Measurements from ENCODE around the gene MTARC1. TPM values are rescaled to one million over a fixed set of nuclear protein-coding genes. Genes with fewer than 3 reads are reported as not detected.

MTARC1 gene
- total RNA-seq, 4 donors from 2014 or later, result 32.2 to 81.8 (median 36.5) TPM

DNA sequence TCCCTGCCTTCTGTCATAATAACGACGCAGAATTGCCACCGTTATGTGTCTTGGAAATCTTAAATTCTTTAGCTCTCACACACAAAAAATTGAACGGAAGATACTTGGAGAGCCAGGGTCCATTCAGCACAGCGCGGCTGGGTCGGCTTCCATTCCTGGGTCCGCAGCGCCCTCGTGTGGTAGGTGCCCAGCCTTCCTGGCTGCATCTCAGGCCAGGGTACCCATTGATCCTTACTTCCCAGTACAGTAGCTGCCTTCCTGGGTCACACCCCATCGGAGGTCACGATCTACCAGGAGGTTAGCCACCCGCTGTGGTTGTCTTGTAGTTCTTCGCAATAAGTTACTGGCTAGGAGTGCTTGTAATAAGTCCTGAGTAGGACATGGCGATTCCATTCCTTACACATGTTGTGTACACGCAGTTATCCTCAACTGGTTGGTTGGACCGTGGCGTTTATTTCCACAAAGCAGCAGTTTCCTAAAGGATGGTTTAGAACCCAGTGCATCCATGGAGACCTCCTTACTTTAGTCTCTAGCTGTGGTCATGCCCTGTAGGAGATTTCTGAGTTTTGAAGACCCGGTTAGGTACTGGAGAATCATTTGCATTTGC lies 9.9 kb upstream of the MTARC1 start:
- TF ChIP-seq POLR2A (IDR thresholded peaks at IDR 0.05) (no peak), CTCF (IDR thresholded peaks at IDR 0.05) (peak; percentile 80 to 90 (median 84))
- Histone ChIP-seq H3K27ac (no peak overlapping the region), H3K4me1 (peaks cover 0 to 7% (median 0%) of the 10 kb centered on the region in 4 donors), H3K4me3 (no peak overlapping the region), H3K9me3 (no peaks in the 10 kb centered on the region), H3K36me3 (peaks cover 0 to 22% (median 0%) of the 10 kb centered on the region in 3 donors), H3K27me3 (no peaks in the 10 kb centered on the region)
- 28 to 30% methylated on average over 19 of the region's 19 CpGs for WGBS, 2 donors
- peak; percentile 68 to 86 for DNase-seq (ENCODE audit: low spot score in 2 of 2)

DNA sequence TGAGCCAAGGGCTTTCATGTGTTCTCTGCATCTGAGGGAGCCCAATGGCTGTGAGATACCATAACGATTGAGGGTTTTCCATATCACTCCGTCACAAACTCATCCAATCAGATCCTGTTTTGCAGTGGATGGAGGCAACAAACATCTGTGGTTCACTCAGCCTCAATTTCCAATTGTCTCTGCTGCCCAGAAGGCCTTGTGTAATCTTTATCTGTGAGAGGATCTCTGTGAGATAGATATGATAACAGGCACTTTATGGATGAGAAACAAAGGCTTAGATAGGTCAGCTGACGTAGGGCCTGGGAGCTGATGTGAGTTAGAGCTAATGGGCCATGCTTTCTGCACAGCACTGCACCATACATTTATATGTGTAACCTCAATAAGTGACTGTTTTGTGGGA lies 3.3 kb upstream of the MTARC1 start:
- no peak for DNase-seq (ENCODE audit: low spot score in 2 of 2)
- H3K27me3 ChIP-seq, result no peaks in the 10 kb centered on the region
- H3K27ac ChIP-seq, result no peak overlapping the region
- H3K9me3 ChIP-seq, result no peaks in the 10 kb centered on the region
- H3K36me3 ChIP-seq, result peaks cover 0 to 34% (median 0%) of the 10 kb centered on the region in 3 donors
- WGBS, 2 donors, result 85 to 93% methylated on average over 3 of the region's 3 CpGs
- H3K4me1 ChIP-seq, result peaks cover 0 to 30% (median 5%) of the 10 kb centered on the region in 4 donors
- H3K4me3 ChIP-seq, result no peak overlapping the region
- no peak for TF ChIP-seq EP300 (IDR thresholded peaks at IDR 0.05)
- TF ChIP-seq CTCF (IDR thresholded peaks at IDR 0.05), result no peak
- TF ChIP-seq POLR2A (IDR thresholded peaks at IDR 0.05), result no peak

DNA sequence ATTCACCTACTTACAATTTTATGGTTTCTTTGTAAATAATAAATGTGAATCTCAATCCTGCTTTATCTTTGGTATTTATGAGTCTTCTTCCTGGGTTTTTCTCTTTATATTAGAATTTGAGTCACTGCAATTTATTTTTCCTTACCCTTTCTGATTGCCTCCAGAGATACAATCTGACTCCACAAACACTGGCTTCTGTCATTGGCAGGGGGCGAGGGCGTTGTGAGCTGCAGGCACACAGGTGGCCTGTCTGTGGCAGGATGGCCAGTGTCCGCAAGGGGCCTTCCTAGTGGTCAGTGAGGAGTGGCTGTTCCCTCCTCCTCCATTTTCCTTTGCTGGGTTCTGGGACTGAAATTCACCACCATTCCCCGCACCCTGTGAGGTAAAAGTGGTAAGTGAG lies 2.0 kb upstream of the MTARC1 start:
- no peaks in the 10 kb centered on the region for H3K9me3 ChIP-seq
- DNase-seq (ENCODE audit: low spot score in 2 of 2), result no peak
- H3K36me3 ChIP-seq, result peaks cover 0 to 29% (median 0%) of the 10 kb centered on the region in 3 donors
- H3K4me3 ChIP-seq, result no peak overlapping the region
- no peaks in the 10 kb centered on the region for H3K27me3 ChIP-seq
- peak overlapping the region in 1 of 4 donors; percentile 84 for H3K27ac ChIP-seq
- TF ChIP-seq CTCF (IDR thresholded peaks at IDR 0.05), result no peak
- peaks cover 0 to 34% (median 8%) of the 10 kb centered on the region in 4 donors for H3K4me1 ChIP-seq
- WGBS, 2 donors, result 88 to 97% methylated on average over 4 of the region's 4 CpGs

DNA sequence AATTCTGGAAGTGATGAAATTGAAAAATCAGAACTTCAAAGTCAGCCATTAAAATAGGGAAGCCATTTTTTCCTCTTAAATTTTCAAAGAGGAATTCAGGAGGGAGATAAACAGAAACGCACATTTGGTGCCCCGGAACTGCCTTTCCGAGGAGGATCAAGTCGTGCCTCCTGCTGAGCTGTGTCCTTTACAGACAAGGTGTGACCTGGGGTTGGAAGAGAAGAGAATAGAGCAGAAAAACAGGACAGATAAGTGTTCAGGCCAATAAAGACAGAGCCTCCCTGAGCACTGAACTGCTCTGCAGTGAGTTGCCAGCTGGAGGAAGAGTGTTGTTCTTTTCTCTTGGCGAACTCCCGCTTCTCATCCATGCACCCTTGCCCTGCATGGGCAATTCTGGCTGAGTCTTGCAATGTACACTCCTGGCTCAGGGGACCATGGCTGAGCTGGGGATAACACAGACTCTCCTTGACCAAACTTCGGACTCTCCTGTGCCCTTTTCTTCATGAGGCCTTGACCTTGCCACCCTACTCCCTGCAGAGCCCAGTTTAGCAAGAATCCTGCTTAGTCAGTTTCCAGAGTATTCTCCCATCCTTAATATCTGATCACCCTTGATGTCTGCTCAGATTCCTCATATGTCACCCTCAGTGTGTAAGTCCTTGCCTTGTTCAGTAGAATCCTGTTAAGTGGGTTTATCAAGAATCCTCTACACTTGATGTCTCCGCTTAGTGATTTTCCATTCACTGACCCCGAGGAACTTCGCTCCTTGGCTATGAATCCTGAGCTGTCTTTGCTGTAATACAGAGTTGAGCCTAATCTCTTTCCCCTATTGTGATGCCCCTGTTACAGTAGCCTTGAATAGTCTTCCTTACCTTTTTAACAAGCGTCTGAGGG lies 1.3 kb upstream of the MTARC1 start:
- Histone ChIP-seq H3K27me3 (no peaks in the 10 kb centered on the region), H3K4me3 (no peak overlapping the region)
- 91 to 93% methylated on average over 11 of the region's 11 CpGs for WGBS, 2 donors

More for the DNA sequence above, 1.3 kb upstream of the MTARC1 start:
- Histone ChIP-seq H3K27ac (peak overlapping the region; percentile 74 to 84 (median 74)), H3K4me1 (peaks cover 0 to 39% (median 11%) of the 10 kb centered on the region in 4 donors), H3K36me3 (peaks cover 0 to 22% (median 0%) of the 10 kb centered on the region in 3 donors), H3K9me3 (no peaks in the 10 kb centered on the region)
- no peak for DNase-seq (ENCODE audit: low spot score in 2 of 2)
- TF ChIP-seq EP300 (IDR thresholded peaks at IDR 0.05) (no peak), CTCF (IDR thresholded peaks at IDR 0.05) (no peak), POLR2A (IDR thresholded peaks at IDR 0.05) (no peak)
